Body of pancreas (tissue), 4 donors: ENCODE results near the gene IRX5. TPM values are rescaled to one million over a fixed set of nuclear protein-coding genes. Genes with fewer than 3 reads are reported as not detected.

Experiments used
- ATAC-seq: fragments of 150-250 bp; one replicate; pipeline ENCODE4 v1.9.1; 2016
- DNase-seq, 4 donors: peaks; one replicate each; pipeline ENCODE4 v3.0.0-alpha.2; 2019
- H3K27ac ChIP-seq, 4 donors: fragments of 200-600 bp; sonication (generic); 1 replicate in 3 of 4; 2 replicates in 1 of 4; pipeline versions ENCODE4 v1.5.1 to v1.6.1; 2016 to 2019; ENCODE audit warnings: mild to moderate bottlenecking in 1 of 4, mixed read lengths in 1 of 4, moderate library complexity in 1 of 4
- H3K27me3 ChIP-seq, 2 donors: fragments of 200-600 bp; sonication (generic); one replicate each; pipeline ENCODE4 v1.6.0; 2016; ENCODE audit warnings: mild to moderate bottlenecking in 1 of 2
- H3K36me3 ChIP-seq, 2 donors: fragments of 200-600 bp; sonication (generic); replicated peaks in 1 of 2; 2 replicates each; pipeline ENCODE4 v1.5.1; 2016; ENCODE audit warnings: low read depth in 2 of 2; ENCODE audit not compliant: insufficient read depth in 1 of 2
- H3K4me1 ChIP-seq: fragments of 200-600 bp; sonication (generic); one replicate; pipeline ENCODE4 v1.6.0; 2016
- H3K4me3 ChIP-seq, 2 donors: fragments of 200-600 bp; sonication (generic); 1 replicate in 1 of 2; 2 replicates in 1 of 2; pipeline ENCODE4 v1.5.1; 2016 to 2019
- H3K9me3 ChIP-seq, 3 donors: fragments of 200-600 bp; sonication (generic); 1 replicate in 2 of 3; 2 replicates in 1 of 3; pipeline ENCODE4 v1.5.1; 2016
- CTCF ChIP-seq, 7 experiments: fragments of 450-650 bp in 4 of 7; fragments of 200-600 bp in 3 of 7; sonication (generic) in 3 of 7; IDR thresholded peaks; one replicate each; pipeline ENCODE4 v1.5.1; 2016 to 2019; ENCODE audit warnings: antibody characterized with exemption in 7 of 7
- POLR2A ChIP-seq, 3 donors: fragments of 450-650 bp; IDR thresholded peaks; one replicate each; pipeline ENCODE4 v1.6.1; 2016; ENCODE audit warnings: antibody characterized with exemption in 3 of 3, mild to moderate bottlenecking in 2 of 3
- WGBS, 2 donors: methylation state at CpG; one replicate each; pipeline ENCODE4 v1.1.5; 2017; 5-methylcytosine and 5-hydroxymethylcytosine counted together
- intact Hi-C: fragments of 100-400 bp; cut with DNase I; formaldehyde crosslinking; loops from one replicate; pipeline ENCODE4 v1.15.1; 2023
- total RNA-seq, 2 donors: library from RNA; depleted of rRNA; stranded (reverse); fragments of >200 nt; gene quantifications; one replicate each; pipeline ENCODE4 v1.1.0, GENCODE V29; 2016

The IRX5 gene
- total RNA-seq, 2 donors from 2014 or later: 0.26 TPM; not detected in 1

- Histone ChIP-seq H3K27ac (no peak overlapping the region), H3K9me3 (no peaks in the 10 kb centered on the region), H3K4me1 (no peaks in the 10 kb centered on the region), H3K36me3 (no peaks in the 10 kb centered on the region), H3K4me3 (no peak overlapping the region), H3K27me3 (no peaks in the 10 kb centered on the region)
- 83 to 84% methylated on average over 2 of the region's 2 CpGs for WGBS, 2 donors
- no peak for TF ChIP-seq CTCF (IDR thresholded peaks at IDR 0.05)
- no peak for TF ChIP-seq POLR2A (IDR thresholded peaks at IDR 0.05)
- DNase-seq (no peak), ATAC-seq (no peak)
- intact Hi-C loops: no loop called here
Measured at GRCh38 chr16:54903047-54903446, 27.6 kb upstream of the IRX5 start.

GRCh38 chr16:54911079-54911478 is 19.6 kb upstream of the IRX5 start:
- intact Hi-C loops: no loop called here

GRCh38 chr16:54912720-54913119 is 17.9 kb upstream of the IRX5 start:
- no peak for DNase-seq
- Histone ChIP-seq H3K27ac (no peak overlapping the region), H3K4me3 (no peak overlapping the region), H3K9me3 (no peaks in the 10 kb centered on the region), H3K36me3 (no peaks in the 10 kb centered on the region), H3K27me3 (no peaks in the 10 kb centered on the region), H3K4me1 (no peaks in the 10 kb centered on the region)
- ATAC-seq: no peak
- TF ChIP-seq POLR2A (IDR thresholded peaks at IDR 0.05) (no peak), CTCF (IDR thresholded peaks at IDR 0.05) (no peak)
- intact Hi-C loops: no loop called here
- WGBS, 2 donors: 60 to 65% methylated on average over 2 of the region's 2 CpGs

More at GRCh38 chr16:54911079-54911478, 19.6 kb upstream of the IRX5 start:
- H3K27me3 ChIP-seq: no peaks in the 10 kb centered on the region
- whole genome bisulfite sequencing, 2 donors: 72 to 73% methylated on average over 5 of the region's 5 CpGs
- no peak overlapping the region for H3K27ac ChIP-seq
- H3K36me3 ChIP-seq: no peaks in the 10 kb centered on the region
- H3K9me3 ChIP-seq: no peaks in the 10 kb centered on the region
- H3K4me3 ChIP-seq: no peak overlapping the region
- DNase-seq (no peak), ATAC-seq (no peak)
- H3K4me1 ChIP-seq: no peaks in the 10 kb centered on the region
- TF ChIP-seq POLR2A (IDR thresholded peaks at IDR 0.05) (no peak), CTCF (IDR thresholded peaks at IDR 0.05) (no peak)

- no peak for ATAC-seq
- no peaks in the 10 kb centered on the region for H3K36me3 ChIP-seq
- WGBS, 2 donors: 72 to 80% methylated on average over 3 of the region's 3 CpGs
- H3K4me1 ChIP-seq: no peaks in the 10 kb centered on the region
- no peak overlapping the region for H3K27ac ChIP-seq
- TF ChIP-seq POLR2A (IDR thresholded peaks at IDR 0.05) (no peak), CTCF (IDR thresholded peaks at IDR 0.05) (no peak)
- peaks cover 0 to 4% of the 10 kb centered on the region in 2 donors for H3K27me3 ChIP-seq
- intact Hi-C loops: no loop called here
- H3K9me3 ChIP-seq: no peaks in the 10 kb centered on the region
- no peak for DNase-seq
- H3K4me3 ChIP-seq: no peak overlapping the region
Measured at GRCh38 chr16:54921206-54921824, 9.3 kb upstream of the IRX5 start.

- H3K27ac ChIP-seq: no peak overlapping the region
- no peaks in the 10 kb centered on the region for H3K9me3 ChIP-seq
- TF ChIP-seq POLR2A (IDR thresholded peaks at IDR 0.05) (no peak), CTCF (IDR thresholded peaks at IDR 0.05) (no peak)
- H3K4me1 ChIP-seq: peaks cover 13% of the 10 kb centered on the region
- WGBS, 2 donors: 88 to 90% methylated on average over 4 of the region's 4 CpGs
- intact Hi-C loops: no loop called here
- peaks cover 0 to 14% of the 10 kb centered on the region in 2 donors for H3K27me3 ChIP-seq
- H3K36me3 ChIP-seq: no peaks in the 10 kb centered on the region
- H3K4me3 ChIP-seq: no peak overlapping the region
- DNase-seq (no peak), ATAC-seq (no peak)
Measured at GRCh38 chr16:54923055-54923473, 7.6 kb upstream of the IRX5 start.
